Measurements from ENCODE around the gene MMP24.

- TF ChIP-seq CTCF (conservative IDR thresholded peaks at IDR 0.05; ENCODE audit: low read length) (no peak), EZH2phosphoT487 (IDR thresholded peaks at IDR 0.05; ENCODE audit: borderline replicate concordance, low read depth, low read length) (no peak)
Observed at GRCh38 chr20:35199740-35200139, 26.8 kb upstream of the MMP24 start.
